ENCODE data around the gene KTN1.

KTN1 gene

DNA sequence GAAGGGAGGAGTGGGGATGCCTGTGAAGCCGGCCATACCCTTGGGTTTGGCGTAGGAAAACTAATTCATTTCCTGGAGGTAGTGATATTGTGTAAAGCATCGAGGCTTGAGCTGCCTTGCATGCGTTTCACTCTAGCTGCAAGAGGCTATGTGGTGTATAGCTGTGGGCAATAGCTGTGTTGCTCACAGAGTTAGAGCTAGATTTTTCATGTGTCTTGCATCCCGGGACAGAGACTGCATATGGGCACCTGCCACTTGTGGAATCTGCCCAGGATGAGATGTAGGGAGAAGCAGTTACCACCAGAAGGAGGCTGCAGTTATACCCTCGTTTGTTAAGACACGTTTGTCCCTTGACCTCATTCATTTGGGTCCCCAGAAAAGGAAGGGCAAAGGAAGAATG lies 106.7 kb downstream of the KTN1 start:
- POLR2A ChIA-PET, result no interaction called here
- CTCF ChIA-PET, result interaction anchor here (1.4 kb wide), 1 partner anchor 249 kb away, joined by 3 read pairs; no protein-coding TSS in a partner anchor
- TF ChIP-seq, protein P1, sequence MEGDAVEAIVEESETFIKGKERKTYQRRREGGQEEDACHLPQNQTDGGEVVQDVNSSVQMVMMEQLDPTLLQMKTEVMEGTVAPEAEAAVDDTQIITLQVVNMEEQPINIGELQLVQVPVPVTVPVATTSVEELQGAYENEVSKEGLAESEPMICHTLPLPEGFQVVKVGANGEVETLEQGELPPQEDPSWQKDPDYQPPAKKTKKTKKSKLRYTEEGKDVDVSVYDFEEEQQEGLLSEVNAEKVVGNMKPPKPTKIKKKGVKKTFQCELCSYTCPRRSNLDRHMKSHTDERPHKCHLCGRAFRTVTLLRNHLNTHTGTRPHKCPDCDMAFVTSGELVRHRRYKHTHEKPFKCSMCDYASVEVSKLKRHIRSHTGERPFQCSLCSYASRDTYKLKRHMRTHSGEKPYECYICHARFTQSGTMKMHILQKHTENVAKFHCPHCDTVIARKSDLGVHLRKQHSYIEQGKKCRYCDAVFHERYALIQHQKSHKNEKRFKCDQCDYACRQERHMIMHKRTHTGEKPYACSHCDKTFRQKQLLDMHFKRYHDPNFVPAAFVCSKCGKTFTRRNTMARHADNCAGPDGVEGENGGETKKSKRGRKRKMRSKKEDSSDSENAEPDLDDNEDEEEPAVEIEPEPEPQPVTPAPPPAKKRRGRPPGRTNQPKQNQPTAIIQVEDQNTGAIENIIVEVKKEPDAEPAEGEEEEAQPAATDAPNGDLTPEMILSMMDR (IDR thresholded peaks at IDR 0.05; ENCODE audit: insufficient read depth, low read length, missing control alignments), result no peak
- DNase-seq (ENCODE audit: low read depth, low spot score), result no peak
- no peak overlapping the region for H3K4me3 ChIP-seq (ENCODE audit: low read depth, low read length)

DNA sequence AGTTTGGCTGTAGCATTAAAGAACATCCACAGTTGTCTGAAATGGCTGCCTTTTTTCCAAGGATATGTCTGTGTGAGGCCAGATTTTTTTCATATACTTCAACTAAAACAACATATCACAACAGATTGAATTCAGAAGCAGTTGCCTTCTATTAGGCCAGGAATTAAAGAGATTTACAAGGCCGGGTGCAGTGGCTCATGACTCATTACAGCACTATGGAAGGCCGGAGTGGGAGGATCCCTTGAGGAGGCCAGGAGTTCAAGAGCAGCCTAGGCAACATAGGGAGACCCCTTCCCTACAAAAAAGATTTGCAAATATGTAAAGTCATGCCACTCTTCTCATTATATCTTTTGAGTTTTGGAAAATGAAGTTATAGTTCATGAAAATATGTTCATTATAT lies 108.6 kb downstream of the KTN1 start:
- DNase-seq (ENCODE audit: low read depth, low spot score), result no peak
- ChIA-PET POLR2A (no interaction called here), CTCF (no interaction called here)
- TF ChIP-seq, protein P1 (IDR thresholded peaks at IDR 0.05; ENCODE audit: insufficient read depth, low read length, missing control alignments), result no peak
- no peak overlapping the region for H3K4me3 ChIP-seq (ENCODE audit: low read depth, low read length)

DNA sequence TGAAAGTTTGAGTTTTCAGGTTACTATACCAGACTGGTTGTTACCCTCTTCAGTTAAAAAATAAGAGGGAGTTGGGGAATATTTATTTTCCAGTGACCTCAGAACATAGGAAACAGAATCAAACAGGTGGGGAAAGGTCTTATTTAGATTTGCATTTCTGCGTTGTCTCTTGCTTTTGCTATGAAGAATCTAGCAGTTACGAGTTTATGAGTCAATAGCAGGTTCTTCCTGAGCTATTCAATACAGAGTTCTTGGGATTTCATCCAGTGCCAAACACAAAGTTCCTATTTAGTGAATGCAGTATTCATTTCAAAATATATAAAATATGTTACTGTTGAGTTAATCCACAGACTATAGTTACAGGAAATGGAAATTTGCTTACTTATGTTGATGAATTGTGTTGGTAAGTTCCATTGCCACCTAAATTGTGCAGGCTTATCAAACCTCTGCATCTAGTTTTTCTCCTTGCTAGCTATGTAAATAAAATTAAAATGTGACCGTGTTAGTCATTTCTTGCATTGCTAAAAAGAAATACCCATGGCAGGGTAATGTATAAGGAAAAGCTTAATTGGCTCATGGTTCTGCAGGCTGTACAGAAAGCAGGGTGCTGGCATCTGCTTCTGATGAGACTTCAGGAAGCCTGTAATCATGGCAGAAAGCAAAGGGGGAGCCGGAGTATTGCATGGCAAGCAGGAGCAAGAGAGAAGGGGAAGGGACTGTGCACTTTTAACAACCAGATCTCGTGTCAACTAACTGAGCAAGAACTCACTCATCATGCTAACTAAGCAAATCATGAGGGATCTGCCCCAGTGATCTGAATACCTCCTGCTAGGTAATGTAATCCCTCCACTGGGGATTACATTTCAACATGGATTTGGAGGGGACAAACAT lies 110.2 kb downstream of the KTN1 start:
- TF ChIP-seq, protein P1 (IDR thresholded peaks at IDR 0.05; ENCODE audit: insufficient read depth, low read length, missing control alignments), result no peak
- DNase-seq (ENCODE audit: low read depth, low spot score), result no peak
- POLR2A ChIA-PET, result no interaction called here
- H3K4me3 ChIP-seq (ENCODE audit: low read depth, low read length), result no peak overlapping the region
- CTCF ChIA-PET, result interaction anchor here (1.1 to 2.0 kb wide), 3 partner anchors 17 to 784 kb away, joined by 3 to 10 read pairs (median 5); no protein-coding TSS in a partner anchor

DNA sequence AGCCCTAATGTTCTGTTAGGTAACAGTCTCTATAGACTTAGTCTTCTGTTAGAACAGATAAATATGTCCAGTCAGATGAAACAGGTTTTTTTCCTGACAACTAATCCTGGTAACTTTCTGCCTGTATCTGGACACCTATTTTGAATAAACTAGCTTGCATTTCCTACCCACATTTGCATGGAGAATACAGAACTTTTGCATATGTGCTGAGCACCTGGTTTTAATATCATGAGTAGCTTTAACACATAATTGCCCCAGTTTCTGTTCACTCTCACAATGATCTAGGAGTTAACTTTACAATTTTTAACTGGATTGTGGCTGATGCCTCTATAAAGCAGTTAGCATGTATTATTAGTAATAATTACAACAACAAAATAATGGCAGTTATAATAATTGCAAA lies 111.7 kb downstream of the KTN1 start:
- TF ChIP-seq, protein P1 (IDR thresholded peaks at IDR 0.05; ENCODE audit: insufficient read depth, low read length, missing control alignments), result no peak
- ChIA-PET POLR2A (no interaction called here), CTCF (interaction anchor here (1.1 to 1.7 kb wide), 4 partner anchors 10 to 800 kb away, joined by 3 to 4 read pairs (median 3); no protein-coding TSS in a partner anchor)
- no peak for DNase-seq (ENCODE audit: low read depth, low spot score)
- H3K4me3 ChIP-seq (ENCODE audit: low read depth, low read length), result no peak overlapping the region

DNA sequence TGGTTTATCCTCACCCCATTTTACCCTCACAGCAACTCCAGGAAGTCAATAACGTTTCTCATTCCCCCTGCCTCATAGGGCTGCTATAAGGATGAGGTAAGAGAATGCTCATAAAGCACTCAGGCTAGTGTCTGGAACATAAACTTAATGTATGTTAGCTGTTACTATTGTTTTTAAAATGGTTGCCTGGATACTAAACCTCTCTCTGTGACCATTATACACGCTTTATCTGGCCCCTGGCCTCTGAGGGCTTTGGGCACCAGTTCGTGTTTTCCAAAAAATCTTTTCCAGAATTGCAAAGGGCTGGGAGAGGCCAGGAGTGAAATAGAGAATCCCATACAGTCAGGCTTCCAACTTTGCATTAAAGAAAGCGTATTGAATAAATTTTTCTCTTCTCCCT lies 113.9 kb downstream of the KTN1 start:
- DNase-seq (ENCODE audit: low read depth, low spot score), result no peak
- ChIA-PET POLR2A (no interaction called here), CTCF (interaction anchor here (0.7 to 1.7 kb wide), 3 partner anchors 248 to 793 kb away, joined by 3 to 6 read pairs (median 3); no protein-coding TSS in a partner anchor)
- TF ChIP-seq, protein P1 (IDR thresholded peaks at IDR 0.05; ENCODE audit: insufficient read depth, low read length, missing control alignments), result no peak
- H3K4me3 ChIP-seq (ENCODE audit: low read depth, low read length), result no peak overlapping the region

DNA sequence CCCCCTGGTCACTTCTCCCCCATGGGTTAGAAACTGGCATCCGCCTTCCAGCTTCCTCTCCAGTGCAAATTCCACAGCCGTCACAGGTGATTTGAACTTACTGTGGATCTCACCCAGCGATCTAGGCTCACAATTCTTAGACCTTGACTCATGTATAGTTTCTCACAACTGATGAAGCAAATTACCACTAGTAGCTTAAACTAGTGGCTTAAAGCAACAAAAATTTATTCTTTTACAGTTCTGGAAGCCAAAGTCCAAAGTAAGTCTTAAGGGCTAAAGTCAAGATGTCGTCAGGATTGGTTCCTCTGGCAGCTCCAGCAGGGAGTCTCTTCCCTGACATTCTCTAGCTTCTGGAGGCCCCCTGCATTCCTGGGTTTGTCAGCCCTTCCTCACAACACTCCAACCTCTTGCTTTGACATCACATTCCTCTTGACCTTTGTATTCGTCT lies 117.4 kb downstream of the KTN1 start:
- CTCF ChIA-PET, result interaction anchor here (0.8 to 1.9 kb wide), 2 partner anchors 9 to 251 kb away, joined by 3 to 5 read pairs; no protein-coding TSS in a partner anchor
- POLR2A ChIA-PET, result interaction anchor here (0.6 kb wide), 1 partner anchor 668 kb away, joined by 3 read pairs; no protein-coding TSS in a partner anchor
- TF ChIP-seq, protein P1 (IDR thresholded peaks at IDR 0.05; ENCODE audit: insufficient read depth, low read length, missing control alignments), result no peak
- DNase-seq (ENCODE audit: low read depth, low spot score), result no peak
- no peak overlapping the region for H3K4me3 ChIP-seq (ENCODE audit: low read depth, low read length)

Data from AG04449 (cell line).